CD4-positive, alpha-beta T cell treated with Interleukin-15 for 4 hours (primary cell): Measurements from ENCODE around the gene FAM229B.
"Not testable (repeated sequence)": the region's sequence is repeated elsewhere in the genome, so short reads cannot be mapped to it uniquely, and the experiment has no call there.

ENCODE experiments used
- DNase-seq: peaks from one replicate; pipeline ENCODE4 v3.0.0-alpha.2; 2020; ENCODE audit warnings: low spot score

Gene FAM229B

DNA sequence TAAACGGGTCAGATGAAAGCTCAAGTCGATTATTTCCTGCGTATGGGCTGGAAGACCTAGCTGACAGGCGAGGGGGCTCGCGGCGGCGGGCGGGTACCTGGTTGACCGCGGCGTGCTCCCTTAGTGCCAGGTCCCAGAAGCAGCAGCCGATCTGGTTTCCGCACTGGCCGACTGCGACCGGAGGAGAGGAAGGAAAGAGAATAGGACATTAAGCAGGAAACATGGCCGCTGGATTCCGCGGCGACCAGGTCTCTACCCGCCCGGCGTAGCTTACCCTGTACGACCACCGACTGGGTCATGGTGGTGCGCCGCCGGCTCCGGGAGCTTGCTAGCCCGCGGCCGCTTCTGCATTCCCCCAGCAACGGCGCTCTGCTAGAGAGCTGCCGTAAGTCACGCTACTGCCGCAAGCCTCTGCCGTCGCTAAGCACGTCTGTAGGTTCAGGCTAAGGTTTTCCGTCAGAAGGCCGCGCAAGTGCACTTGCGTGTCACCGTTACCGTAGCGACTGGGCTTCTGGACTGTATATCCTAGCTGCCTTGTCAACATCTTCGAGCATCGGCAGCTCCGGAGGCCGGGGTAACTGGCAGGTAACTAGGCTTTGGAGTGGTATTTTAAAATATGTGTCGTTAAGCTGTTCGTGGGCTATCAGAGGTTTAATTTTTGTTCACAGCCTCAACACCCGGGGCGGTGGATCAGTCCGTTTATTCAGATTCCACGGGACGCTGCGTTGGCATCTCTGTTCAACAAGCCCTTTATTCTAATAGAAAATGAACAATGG, at the start of gene FAM229B, which contains the start of gene TUBE1:
Gene FAM229B (plus strand): TSS at position 456 of the 776 bp plus-strand sequence. CDS start 11,693 bp downstream, outside the sequence.
Gene TUBE1 (minus strand): TSS at position 347 of the 776 bp plus-strand sequence. CDS start 48 bp downstream, at position 299.
- peak; percentile 92 for DNase-seq

GRCh38 chr6:112037783-112038216, 49.6 kb upstream of the FAM229B start:
- DNase-seq: no peak

GRCh38 chr6:112038268-112038667, 49.1 kb upstream of the FAM229B start:
- no peak for DNase-seq

- DNase-seq: no peak
Measured at GRCh38 chr6:112038756-112039430, 48.5 kb upstream of the FAM229B start.

DNA sequence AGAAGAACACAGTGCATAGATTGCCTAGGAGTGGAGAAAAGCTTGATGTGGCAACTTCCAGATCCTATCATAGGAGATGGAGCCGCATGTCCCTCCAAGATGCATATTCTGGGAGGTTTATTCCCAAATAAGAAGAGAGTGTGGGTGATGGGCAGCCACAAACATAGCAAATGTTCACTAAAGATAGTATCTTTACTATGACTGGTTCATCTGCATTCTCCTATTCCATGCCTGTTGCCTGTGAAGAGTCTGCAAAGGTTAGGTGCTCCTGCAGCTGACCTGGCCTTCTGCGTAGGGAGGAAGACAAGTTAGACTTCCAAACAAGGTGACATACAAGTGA, 48.0 kb upstream of the FAM229B start:
- no peak for DNase-seq

GRCh38 chr6:112040956-112041355, 46.4 kb upstream of the FAM229B start:
- DNase-seq: no peak

GRCh38 chr6:112041535-112041934, 45.9 kb upstream of the FAM229B start:
- DNase-seq: no peak

- peak; percentile 94 for DNase-seq
Measured at GRCh38 chr6:112043032-112044007, 44.1 kb upstream of the FAM229B start.

- DNase-seq: no peak
Measured at GRCh38 chr6:112044196-112044595, 43.2 kb upstream of the FAM229B start.

DNA sequence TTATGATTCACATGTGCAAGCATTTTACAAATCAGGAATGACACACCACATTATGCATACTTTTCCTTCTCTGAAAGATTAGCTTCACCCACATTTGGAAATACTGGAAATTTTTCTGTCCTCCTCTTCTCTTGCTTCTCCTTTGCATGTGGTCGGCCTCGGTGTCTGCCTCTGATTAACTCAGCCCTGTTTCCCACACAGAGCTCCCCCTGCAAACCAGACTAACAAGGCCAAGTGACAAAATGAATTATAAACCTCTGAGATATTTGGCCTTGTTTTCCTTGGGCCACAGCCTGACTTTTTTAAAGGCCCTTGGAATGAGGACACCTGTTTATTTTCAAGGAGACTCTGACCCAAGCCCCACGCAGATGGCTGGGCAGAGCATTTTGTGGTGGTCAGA, 42.5 kb upstream of the FAM229B start:
- DNase-seq: no peak

DNA sequence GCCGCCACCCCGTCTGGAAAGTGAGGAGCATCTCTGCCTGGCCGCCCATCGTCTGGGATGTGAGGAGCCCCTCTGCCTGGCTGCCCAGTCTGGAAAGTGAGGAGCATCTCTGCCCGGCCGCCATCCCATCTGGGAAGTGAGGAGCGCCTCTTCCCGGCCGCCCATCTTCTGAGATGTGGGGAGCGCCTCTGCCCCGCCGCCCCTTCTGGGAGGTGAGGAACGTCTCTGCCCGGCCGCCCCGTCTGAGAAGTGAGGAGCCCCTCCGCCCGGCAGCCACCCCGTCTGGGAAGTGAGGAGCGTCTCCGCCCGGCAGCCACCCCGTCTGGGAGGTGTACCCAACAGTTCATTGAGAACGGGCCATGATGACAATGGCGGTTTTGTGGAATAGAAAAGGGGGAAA, 39.9 kb upstream of the FAM229B start:
- DNase-seq: not testable (repeated sequence)

- DNase-seq: no peak
Measured at GRCh38 chr6:112049026-112049799, 38.2 kb upstream of the FAM229B start.

- no peak for DNase-seq
Measured at GRCh38 chr6:112049996-112050395, 37.4 kb upstream of the FAM229B start.

GRCh38 chr6:112050429-112050828, 37.0 kb upstream of the FAM229B start:
- no peak for DNase-seq

GRCh38 chr6:112051251-112051740, 36.1 kb upstream of the FAM229B start:
- DNase-seq: not testable (repeated sequence)

- DNase-seq: no peak
Measured at GRCh38 chr6:112054001-112054400, 33.4 kb upstream of the FAM229B start, which contains the start of gene CCN6. Gene CCN6 (plus strand): TSS chr6:112054104. CDS start chr6:112054358, 254 bp downstream.

- DNase-seq: no peak
Measured at GRCh38 chr6:112054555-112055190, 32.7 kb upstream of the FAM229B start.

GRCh38 chr6:112058243-112059032, 29.0 kb upstream of the FAM229B start:
- no peak for DNase-seq

DNA sequence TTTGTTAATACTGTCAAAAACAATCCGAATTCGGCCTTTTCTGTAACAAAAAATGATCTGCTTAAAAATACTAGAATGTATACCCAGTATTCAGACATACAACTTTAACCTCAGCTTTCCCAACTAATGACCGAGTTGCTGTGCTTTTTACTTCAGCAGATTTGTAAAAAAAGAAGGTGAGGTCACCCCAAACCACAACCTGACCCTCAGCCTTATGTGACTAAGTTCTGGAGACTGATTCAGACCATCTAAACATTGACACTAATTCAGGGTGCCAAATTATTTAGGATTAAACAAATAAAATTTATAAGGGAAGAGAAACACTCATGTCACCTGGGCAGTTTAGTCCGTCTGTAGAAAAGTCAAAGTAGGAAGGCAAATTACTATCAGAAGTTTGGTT, 25.8 kb upstream of the FAM229B start:
- DNase-seq: no peak

- DNase-seq: no peak
Measured at GRCh38 chr6:112062966-112063365, 24.4 kb upstream of the FAM229B start.
